ENCODE measurements around the gene WDR75. TPM values are rescaled to one million over a fixed set of nuclear protein-coding genes. Genes with fewer than 3 reads are reported as not detected.

WDR75 gene
- 35.5 and 38.0 TPM in 2 replicates for total RNA-seq

GRCh38 chr2:189440947-189441708 lies at the start of gene WDR75:
Gene WDR75 (plus strand): TSS chr2:189441474. CDS start chr2:189441493, 19 bp downstream.

Other genes starting within 250 kb of the WDR75 start
- not detected in 2 replicates for gene SLC40A1, start 139.3 kb downstream of the WDR75 start, total RNA-seq
- gene ASNSD1, start 220.0 kb downstream of the WDR75 start, total RNA-seq: 24.5 and 40.4 TPM in 2 replicates
- gene ANKAR, start 233.2 kb downstream of the WDR75 start, total RNA-seq: 0.23 and 0.53 TPM in 2 replicates